Stimulated activated CD4-positive, alpha-beta T cell treated with anti-CD3 and anti-CD28 coated beads, TNF-alpha, amount 100 ng/mL, for 48 hours (primary cell): Measurements from ENCODE around the gene RELN.
"Not testable (repeated sequence)": the region's sequence is repeated elsewhere in the genome, so short reads cannot be mapped to it uniquely, and the experiment has no call there.

Experiments used
- DNase-seq, 3 donors: peaks; one replicate each; pipeline ENCODE4 v3.0.0-alpha.2; 2020; ENCODE audit warnings: low read depth in 3 of 3

Gene RELN

GRCh38 chr7:103487419-103487818, 502.0 kb downstream of the RELN start:
- DNase-seq, result no peak

GRCh38 chr7:103486873-103487272, 502.6 kb downstream of the RELN start:
- DNase-seq, result not testable (repeated sequence)

- DNase-seq, result no peak
Observed at GRCh38 chr7:103480771-103481170, 508.7 kb downstream of the RELN start.

- no peak for DNase-seq
Observed at GRCh38 chr7:103474956-103475355, 514.5 kb downstream of the RELN start.

- no peak for DNase-seq
Observed at GRCh38 chr7:103469095-103469948, 520.1 kb downstream of the RELN start.

GRCh38 chr7:103466814-103467213, 522.6 kb downstream of the RELN start:
- DNase-seq, result no peak

- no peak for DNase-seq
Observed at GRCh38 chr7:103462358-103462757, 527.1 kb downstream of the RELN start.

- DNase-seq, result peak in 2 of 3 donors; percentile 28 to 29
Observed at GRCh38 chr7:103447073-103447960, 542.1 kb downstream of the RELN start.

- DNase-seq, result peak in 1 of 3 donors; percentile 6
Observed at GRCh38 chr7:103446049-103446520, 543.4 kb downstream of the RELN start, which contains the start of gene SLC26A5. SLC26A5 (minus strand) TSS chr7:103446207; CDS start chr7:103421514, 24,693 bp downstream.

GRCh38 chr7:103445228-103446048, 544.0 kb downstream of the RELN start:
- DNase-seq, result no peak

- DNase-seq, result no peak
Observed at GRCh38 chr7:103439661-103440060, 549.8 kb downstream of the RELN start.

GRCh38 chr7:103437623-103438022, 551.8 kb downstream of the RELN start:
- DNase-seq, result no peak

- no peak for DNase-seq
Observed at GRCh38 chr7:103432712-103433111, 556.7 kb downstream of the RELN start.

GRCh38 chr7:103425177-103425576, 564.3 kb downstream of the RELN start:
- no peak for DNase-seq

GRCh38 chr7:103423467-103424179, 565.8 kb downstream of the RELN start:
- no peak for DNase-seq
